HepG2 (cell line): ENCODE data around the gene SQSTM1. TPM values are rescaled to one million over a fixed set of nuclear protein-coding genes. Genes with fewer than 3 reads are reported as not detected.

ENCODE experiments used
- AFF4 ChIP-seq: sonication (generic); formaldehyde crosslinking; IDR thresholded peaks from 2 replicates; pipeline ENCODE4 v1.4.0; 2020; ENCODE audit warnings: missing genetic modification reagents
- ARHGAP35 ChIP-seq: sonication (generic); formaldehyde crosslinking; IDR thresholded peaks from 2 replicates; pipeline ENCODE4 v1.9.0; 2022; ENCODE audit warnings: mild to moderate bottlenecking, inconsistent platforms, moderate library complexity, missing genetic modification reagents, borderline replicate concordance
- ARID4A ChIP-seq: sonication (generic); formaldehyde crosslinking; IDR thresholded peaks from 2 replicates; pipeline ENCODE4 v1.5.0; 2020; ENCODE audit warnings: mild to moderate bottlenecking, missing genetic modification reagents, borderline replicate concordance
- BATF2 ChIP-seq: sonication (generic); formaldehyde crosslinking; IDR thresholded peaks from 2 replicates; pipeline ENCODE4 v1.8.0; 2022; ENCODE audit warnings: mild to moderate bottlenecking, missing genetic modification reagents, moderate library complexity
- CEBPB ChIP-seq: IDR thresholded peaks from 2 replicates; pipeline ENCODE4 v1.6.1; 2011; ENCODE audit warnings: low read depth, low read length, improper control_type of control experiment, borderline replicate concordance
- CHD4 ChIP-seq: fragments of 200-600 bp; sonication (generic); IDR thresholded peaks from 2 replicates; pipeline ENCODE4 v1.7.0; 2017; ENCODE audit warnings: mild to moderate bottlenecking, low read length, borderline replicate concordance
- FOXP4 ChIP-seq: sonication (generic); formaldehyde crosslinking; IDR thresholded peaks from 2 replicates; pipeline ENCODE4 v1.4.0; 2020; ENCODE audit warnings: missing genetic modification reagents
- JUND ChIP-seq: sonication (generic); formaldehyde crosslinking; IDR thresholded peaks from 2 replicates; pipeline ENCODE4 v1.8.0; 2022; ENCODE audit warnings: mild to moderate bottlenecking, missing genetic modification reagents
- KAT2B ChIP-seq: fragments of 150-350 bp; IDR thresholded peaks from 2 replicates; pipeline ENCODE4 v1.6.1; 2014; ENCODE audit warnings: low read depth, low read length, borderline replicate concordance
- KAT8 ChIP-seq: IDR thresholded peaks from 2 replicates; pipeline ENCODE4 v1.6.1; 2016; ENCODE audit warnings: missing genetic modification reagents, missing compliant biosample characterization
- NONO ChIP-seq, 2 experiments: fragments of 450-650 bp in 1 of 2; sonication (generic) in 1 of 2; formaldehyde crosslinking in 1 of 2; IDR thresholded peaks in 1 of 2; conservative IDR thresholded peaks in 1 of 2; 2 replicates each; pipeline versions ENCODE4 v1.6.1 to v1.8.0; 2017 to 2022; ENCODE audit warnings: mild to moderate bottlenecking in 1 of 2, missing genetic modification reagents in 1 of 2, moderate library complexity in 1 of 2
- NR1H2 ChIP-seq: sonication (generic); formaldehyde crosslinking; IDR thresholded peaks from 2 replicates; pipeline ENCODE4 v1.8.1; 2022; ENCODE audit warnings: low read depth, missing genetic modification reagents, borderline replicate concordance
- TAF15 ChIP-seq: fragments of 200-400 bp; formaldehyde crosslinking; IDR thresholded peaks from one replicate; pipeline ENCODE4 v1.6.1; 2018; ENCODE audit warnings: mild to moderate bottlenecking, low read depth, low read length; ENCODE audit not compliant: poor library complexity, severe bottlenecking
- TCF7L2 ChIP-seq: IDR thresholded peaks from 2 replicates; pipeline ENCODE4 v1.6.1; 2011; ENCODE audit warnings: mild to moderate bottlenecking, low read depth, low read length, moderate library complexity
- ZBTB14 ChIP-seq: sonication (generic); formaldehyde crosslinking; IDR thresholded peaks from 2 replicates; pipeline ENCODE4 v1.4.0; 2020; ENCODE audit warnings: missing genetic modification reagents
- ZNF264 ChIP-seq: sonication (generic); formaldehyde crosslinking; IDR thresholded peaks from 2 replicates; pipeline ENCODE4 v1.4.0; 2020; ENCODE audit warnings: missing genetic modification reagents
- ZNF343 ChIP-seq: sonication (generic); formaldehyde crosslinking; IDR thresholded peaks from 2 replicates; pipeline ENCODE4 v1.4.0; 2020; ENCODE audit warnings: mild to moderate bottlenecking, missing genetic modification reagents
- ZNF724P ChIP-seq: sonication (generic); formaldehyde crosslinking; IDR thresholded peaks from 2 replicates; pipeline ENCODE4 v1.8.0; 2022; ENCODE audit warnings: missing genetic modification reagents, borderline replicate concordance
- polyA plus RNA-seq, 8 experiments: library from polyadenylated mRNA; depleted of rRNA in 3 of 8; stranded (reverse) in 7 of 8; unstranded in 1 of 8; fragments of >200 nt; fragmentation: Illumina TruSeq in 4 of 8; extraction: Trizol in 4 of 8; gene quantifications; 2 replicates each; pipeline versions ENCODE4 v1.2.1 to v1.2.3, GENCODE V29; 2011 to 2016; ENCODE audit warnings: low read depth in 4 of 8, missing spikeins in 1 of 8, mixed read lengths in 1 of 8; ENCODE audit not compliant: insufficient read depth in 1 of 8
- total RNA-seq, 5 experiments: library from RNA; depleted of rRNA; stranded (reverse); fragments of >200 nt; fragmentation: Illumina TruSeq; extraction: Trizol; gene quantifications; 2 replicates each; pipeline ENCODE4 v1.2.3, GENCODE V29; 2016; ENCODE audit warnings: low read depth in 1 of 5

SQSTM1 gene
- total and polyA plus RNA-seq, 2 of the 13 experiments (the other 11 are each of a cell fraction or from before 2014, with no cell fraction given) = 90.9 to 160 TPM

- peak; percentile 74 for TF ChIP-seq FOXP4 (CRISPR knock-in tag)
- TF ChIP-seq ZNF264 (CRISPR knock-in tag) = no peak
- TF ChIP-seq CEBPB = no peak
- TF ChIP-seq BATF2 (CRISPR knock-in tag) = no peak
- no peak for TF ChIP-seq TCF7L2
- no peak for TF ChIP-seq JUND (CRISPR knock-in tag)
- no peak for TF ChIP-seq TAF15
- TF ChIP-seq CHD4 = no peak
- no peak for TF ChIP-seq ZNF343 (CRISPR knock-in tag)
- TF ChIP-seq AFF4 = no peak
- TF ChIP-seq ARHGAP35 = no peak
- no peak for TF ChIP-seq ZBTB14
- no peak for TF ChIP-seq NR1H2 (CRISPR knock-in tag)
- TF ChIP-seq NONO (IDR thresholded peaks at IDR 0.05) = no peak
- no peak for TF ChIP-seq NONO (CRISPR knock-in tag; conservative IDR thresholded peaks at IDR 0.05)
- no peak for TF ChIP-seq KAT2B
- no peak for TF ChIP-seq KAT8 (CRISPR knock-in tag)
- no peak for TF ChIP-seq ZNF724P (CRISPR knock-in tag)
- TF ChIP-seq ARID4A = peak; percentile 48; the same call in 1 of the 2 replicates
Observed at GRCh38 chr5:179824745-179825112, 4.0 kb downstream of the SQSTM1 start (continued).
